SU-DHL-6 (cell line): Measurements from ENCODE around the gene POTEI.
"Not testable (repeated sequence)": the region's sequence is repeated elsewhere in the genome, so short reads cannot be mapped to it uniquely, and the experiment has no call there.

ENCODE experiments used
- EZH2phosphoT487 ChIP-seq: fragments of 200-600 bp; sonication (generic), shearing (Covaris generic); conservative IDR thresholded peaks from 2 replicates; pipeline ENCODE4 v1.6.1; 2018; ENCODE audit warnings: mild to moderate bottlenecking, antibody characterized with exemption, low read length, moderate library complexity, mixed read lengths
- TF ChIP-seq, protein P1 (sequence below): fragments of 200-600 bp; sonication (generic); IDR thresholded peaks from one replicate; pipeline ENCODE4 v1.5.1; 2017; ENCODE audit warnings: antibody characterized with exemption, mild to moderate bottlenecking, low read length, moderate library complexity; ENCODE audit not compliant: insufficient read depth, poor library complexity, severe bottlenecking

DNA sequence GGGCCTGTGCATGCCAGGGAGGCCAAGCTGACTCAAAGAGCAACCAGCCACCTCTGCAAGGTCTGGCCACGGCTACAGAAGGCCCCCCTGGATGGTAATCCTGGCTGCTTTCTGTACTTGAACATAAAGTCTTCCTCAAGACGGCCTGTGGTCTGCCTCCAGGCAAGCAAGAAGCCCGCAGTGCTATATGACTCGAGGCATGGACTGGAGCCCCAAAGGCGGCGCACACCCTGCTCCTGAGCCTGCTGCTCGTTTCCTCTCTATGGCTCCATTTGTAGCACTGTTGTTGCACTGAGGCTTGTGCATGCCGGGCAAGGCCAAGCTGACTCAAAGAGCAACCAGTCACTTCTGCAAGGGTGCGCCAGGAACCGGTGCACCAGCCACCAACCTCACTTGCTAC is 57.3 kb downstream of the POTEI start:
- TF ChIP-seq, protein P1, sequence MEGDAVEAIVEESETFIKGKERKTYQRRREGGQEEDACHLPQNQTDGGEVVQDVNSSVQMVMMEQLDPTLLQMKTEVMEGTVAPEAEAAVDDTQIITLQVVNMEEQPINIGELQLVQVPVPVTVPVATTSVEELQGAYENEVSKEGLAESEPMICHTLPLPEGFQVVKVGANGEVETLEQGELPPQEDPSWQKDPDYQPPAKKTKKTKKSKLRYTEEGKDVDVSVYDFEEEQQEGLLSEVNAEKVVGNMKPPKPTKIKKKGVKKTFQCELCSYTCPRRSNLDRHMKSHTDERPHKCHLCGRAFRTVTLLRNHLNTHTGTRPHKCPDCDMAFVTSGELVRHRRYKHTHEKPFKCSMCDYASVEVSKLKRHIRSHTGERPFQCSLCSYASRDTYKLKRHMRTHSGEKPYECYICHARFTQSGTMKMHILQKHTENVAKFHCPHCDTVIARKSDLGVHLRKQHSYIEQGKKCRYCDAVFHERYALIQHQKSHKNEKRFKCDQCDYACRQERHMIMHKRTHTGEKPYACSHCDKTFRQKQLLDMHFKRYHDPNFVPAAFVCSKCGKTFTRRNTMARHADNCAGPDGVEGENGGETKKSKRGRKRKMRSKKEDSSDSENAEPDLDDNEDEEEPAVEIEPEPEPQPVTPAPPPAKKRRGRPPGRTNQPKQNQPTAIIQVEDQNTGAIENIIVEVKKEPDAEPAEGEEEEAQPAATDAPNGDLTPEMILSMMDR = not testable (repeated sequence)
- not testable (repeated sequence) for TF ChIP-seq EZH2phosphoT487
